Endothelial cell of umbilical vein (primary cell): ENCODE data around the gene DENND1A. TPM values are rescaled to one million over a fixed set of nuclear protein-coding genes. Genes with fewer than 3 reads are reported as not detected.

Source experiments
- BruUV-seq: library from RNA; stranded (reverse); fragments of 400-500 nt; replicated peaks from 2 replicates; lab custom pipeline; 2021; lab: Mats Ljungman, UMichigan
- CTCF ChIA-PET: fragments of 300-600, 350-600 bp; sonication (Branson Sonifier 250); formaldehyde crosslinking; loops from one replicate; lab custom pipeline; 2021; ENCODE audit warnings: antibody characterized with exemption, inconsistent platforms; lab: Charles Lee
- POLR2A ChIA-PET: fragments of 300-600, 350-600 bp; sonication (Branson Sonifier 250); formaldehyde crosslinking; loops from one replicate; lab custom pipeline; 2021; ENCODE audit warnings: antibody characterized with exemption, inconsistent platforms; lab: Charles Lee
- DNase-seq: peaks from one replicate; pipeline ENCODE4 v3.0.0-alpha.2; 2011; ENCODE audit warnings: low read depth, low spot score
- FAIRE-seq: peaks from 2 replicates; lab custom pipeline; 2011; peaks lifted over from hg19 to GRCh38; lab: Jason Lieb, UNC
- H2AFZ ChIP-seq: 2 replicates; pipeline ENCODE4 v1.6.0; 2012; ENCODE audit warnings: low read depth, low read length, control low read depth, inconsistent platforms
- H3K27ac ChIP-seq: 2 replicates; pipeline ENCODE4 v1.5.1; 2011; ENCODE audit warnings: low read depth, mild to moderate bottlenecking, control low read depth, low read length, moderate library complexity; ENCODE audit not compliant: insufficient read depth
- H3K27me3 ChIP-seq, 2 experiments: 2 replicates each; pipeline versions ENCODE4 v1.6.0 to v1.6.1; 2011; ENCODE audit warnings: low read length in 2 of 2, mixed read lengths in 1 of 2; ENCODE audit not compliant: control insufficient read depth in 2 of 2, insufficient read depth in 2 of 2
- H3K36me3 ChIP-seq, 2 experiments: 2 replicates in 1 of 2; 3 replicates in 1 of 2; pipeline ENCODE4 v1.5.1; 2011; ENCODE audit warnings: low read length in 2 of 2, mild to moderate bottlenecking in 1 of 2, moderate library complexity in 1 of 2; ENCODE audit not compliant: control insufficient read depth in 2 of 2, insufficient read depth in 2 of 2; ENCODE audit errors: extremely low read depth in 1 of 2
- H3K4me1 ChIP-seq: 3 replicates; pipeline ENCODE4 v1.5.1; 2011; ENCODE audit warnings: mild to moderate bottlenecking, low read length; ENCODE audit not compliant: control insufficient read depth, insufficient read depth; ENCODE audit errors: extremely low read depth
- H3K4me2 ChIP-seq: 2 replicates; pipeline ENCODE4 v1.6.1; 2011; ENCODE audit warnings: low read length, control low read depth, mixed read lengths; ENCODE audit not compliant: insufficient read depth
- H3K4me3 ChIP-seq, 3 experiments: fragments of 200-600 bp in 1 of 3; sonication (generic), shearing (Covaris generic) in 1 of 3; replicated peaks in 1 of 3; 2 replicates each; pipeline ENCODE4 v1.5.1; 2011 to 2016; ENCODE audit warnings: control low read depth in 3 of 3, low read length in 3 of 3, mild to moderate bottlenecking in 2 of 3, inconsistent platforms in 1 of 3, low read depth in 1 of 3, moderate library complexity in 1 of 3; ENCODE audit not compliant: insufficient read depth in 1 of 3
- H3K79me2 ChIP-seq: 2 replicates; pipeline ENCODE4 v1.6.0; 2012; ENCODE audit warnings: low read length, inconsistent platforms; ENCODE audit not compliant: control insufficient read depth, insufficient read depth
- H3K9ac ChIP-seq: replicated peaks from 2 replicates; pipeline ENCODE3; 2011; ENCODE audit warnings: low read length, control low read depth; ENCODE audit not compliant: insufficient read depth; ENCODE audit errors: extremely low read depth
- H3K9me1 ChIP-seq: replicated peaks from 3 replicates; pipeline ENCODE4 v1.6.0; 2011; ENCODE audit warnings: mild to moderate bottlenecking, low read length; ENCODE audit not compliant: control insufficient read depth, insufficient read depth; ENCODE audit errors: extremely low read depth
- H3K9me3 ChIP-seq: replicated peaks from 2 replicates; pipeline ENCODE4 v1.5.1; 2012; ENCODE audit warnings: low read length, inconsistent platforms; ENCODE audit not compliant: control insufficient read depth, insufficient read depth
- H4K20me1 ChIP-seq: replicated peaks from 2 replicates; pipeline ENCODE3; 2011; ENCODE audit warnings: mild to moderate bottlenecking, low read length; ENCODE audit not compliant: control insufficient read depth, insufficient read depth; ENCODE audit errors: extremely low read depth
- EZH2 ChIP-seq: IDR thresholded peaks from 2 replicates; pipeline ENCODE4 v1.6.1; 2012; ENCODE audit warnings: borderline replicate concordance, low read depth, mild to moderate bottlenecking, moderate library complexity, low read length, inconsistent platforms; ENCODE audit not compliant: severe bottlenecking
- GATA2 ChIP-seq: IDR thresholded peaks from 2 replicates; pipeline ENCODE4 v1.7.0; 2011; ENCODE audit warnings: low read depth, mild to moderate bottlenecking, moderate library complexity, mixed read lengths, low read length; ENCODE audit not compliant: insufficient read length, insufficient read depth
- JUN ChIP-seq: IDR thresholded peaks from 2 replicates; pipeline ENCODE4 v1.6.1; 2011; ENCODE audit warnings: borderline replicate concordance, low read depth; ENCODE audit not compliant: insufficient read length, insufficient read depth
- MYC ChIP-seq: IDR thresholded peaks from one replicate; pipeline ENCODE4 v1.6.1; 2011; ENCODE audit warnings: mild to moderate bottlenecking, low read depth, low read length
- POLR2A ChIP-seq: IDR thresholded peaks from 2 replicates; pipeline ENCODE4 v1.6.1; 2012; ENCODE audit warnings: low read depth, mild to moderate bottlenecking, control low read depth, low read length
- POLR2AphosphoS5 ChIP-seq: IDR thresholded peaks from 2 replicates; pipeline ENCODE4 v1.6.1; 2012; ENCODE audit warnings: low read depth, mild to moderate bottlenecking, control low read depth, low read length, moderate library complexity; ENCODE audit not compliant: insufficient read depth
- dilution Hi-C: fragments of 300-500 bp; cut with MboI; formaldehyde crosslinking; loops from one replicate; pipeline ENCODE4 v1.15.0; 2019; ENCODE audit warnings: low sequenced_read_pairs; ENCODE audit not compliant: extremely low pct_ligation_motif_present
- intact Hi-C: fragments of 100-400 bp; cut with micrococcal nuclease; formaldehyde crosslinking; loops from one replicate; pipeline ENCODE4 v1.10.0; 2022
- polyA plus RNA-seq, 4 experiments: library from polyadenylated mRNA; depleted of rRNA in 3 of 4; stranded (reverse) in 3 of 4; unstranded in 1 of 4; fragments of >200 nt; gene quantifications; 2 replicates each; pipeline versions ENCODE4 v1.2.1 to v1.2.3, GENCODE V29; 2011 to 2012; ENCODE audit warnings: missing spikeins in 1 of 4
- total RNA-seq: library from RNA; stranded (reverse); gene quantifications from 2 replicates; pipeline ENCODE4 v1.2.3, GENCODE V29; 2021
- TF ChIP-seq, protein P1 (sequence below): IDR thresholded peaks from 2 replicates; pipeline ENCODE4 v1.6.1; 2011; ENCODE audit not compliant: insufficient read depth, insufficient read length

DENND1A gene
- total and polyA plus RNA-seq, 2 donors (not counting 3 experiments of a cell fraction or from before 2014, with no cell fraction given): 18.5 to 24.5 TPM

DNA sequence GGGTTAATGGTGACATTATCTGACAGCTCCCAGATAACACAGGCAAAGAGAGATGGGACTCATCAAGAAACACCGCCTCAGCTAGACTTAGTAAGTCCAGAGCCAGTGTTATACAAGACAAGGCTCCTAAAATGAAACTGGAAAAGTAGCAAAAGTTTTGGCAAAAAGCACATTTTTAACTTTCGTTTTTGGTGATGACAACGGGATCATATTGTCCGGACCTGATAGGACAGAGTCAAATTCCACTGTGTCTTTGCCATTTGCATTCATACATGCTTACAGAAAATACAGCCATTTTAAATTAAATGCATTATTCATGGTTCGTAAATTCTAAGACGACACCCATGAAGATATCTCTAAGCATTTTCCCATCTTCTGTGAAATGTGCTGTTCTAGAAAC lies 421.9 kb downstream of the DENND1A start:
- dilution Hi-C loops: no loop called here
- BruUV-seq: no TSS peak
- H3K79me2 ChIP-seq: no peaks in the 10 kb centered on the region
- H3K9me3 ChIP-seq: no peaks in the 10 kb centered on the region
- no peaks in the 10 kb centered on the region for H3K4me1 ChIP-seq
- H3K4me2 ChIP-seq: no peak overlapping the region
- H3K27me3 ChIP-seq: no peaks in the 10 kb centered on the region
- no peak for DNase-seq
- no peak overlapping the region for H3K4me3 ChIP-seq
- H4K20me1 ChIP-seq: no peaks in the 10 kb centered on the region
- TF ChIP-seq JUN (no peak), GATA2 (no peak), MYC (no peak), EZH2 (no peak), POLR2A (no peak), POLR2AphosphoS5 (no peak)
- TF ChIP-seq, protein P1, sequence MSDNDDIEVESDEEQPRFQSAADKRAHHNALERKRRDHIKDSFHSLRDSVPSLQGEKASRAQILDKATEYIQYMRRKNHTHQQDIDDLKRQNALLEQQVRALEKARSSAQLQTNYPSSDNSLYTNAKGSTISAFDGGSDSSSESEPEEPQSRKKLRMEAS: no peak
- intact Hi-C loops: no loop called here
- H2AFZ ChIP-seq: no peak overlapping the region
- POLR2A ChIA-PET: no interaction called here
- no peak overlapping the region for H3K27ac ChIP-seq
- CTCF ChIA-PET: no interaction called here
- H3K36me3 ChIP-seq: no peaks in the 10 kb centered on the region
- H3K9me1 ChIP-seq: no peaks in the 10 kb centered on the region
- H3K9ac ChIP-seq: no peak overlapping the region
- FAIRE-seq: no peak

DNA sequence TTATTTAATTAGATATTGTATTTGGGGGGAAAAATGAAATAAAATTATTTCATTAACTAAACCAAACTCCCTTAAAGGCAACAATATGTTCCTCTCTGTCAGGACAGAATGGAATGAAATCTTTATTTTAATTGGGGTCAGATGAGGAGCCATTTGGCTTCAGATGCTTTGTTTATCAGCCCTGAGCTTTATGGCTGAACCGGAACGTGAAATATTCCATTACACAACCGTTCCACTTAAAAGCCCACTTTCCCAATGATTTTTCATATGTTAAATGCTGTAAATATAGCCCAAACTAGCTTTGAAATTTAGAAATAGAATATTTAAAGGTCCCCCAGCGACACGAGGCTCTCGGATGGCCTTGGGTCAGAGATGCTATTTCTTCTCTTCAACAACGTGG lies 424.4 kb downstream of the DENND1A start:
- no peak for FAIRE-seq
- ChIA-PET POLR2A (no interaction called here), CTCF (no interaction called here)
- Histone ChIP-seq H3K4me1 (no peaks in the 10 kb centered on the region), H3K79me2 (no peaks in the 10 kb centered on the region), H3K4me3 (no peak overlapping the region), H3K9me3 (no peaks in the 10 kb centered on the region), H4K20me1 (no peaks in the 10 kb centered on the region), H3K9me1 (no peaks in the 10 kb centered on the region), H3K9ac (no peak overlapping the region), H3K36me3 (no peaks in the 10 kb centered on the region), H3K27ac (no peak overlapping the region), H3K27me3 (no peaks in the 10 kb centered on the region), H2AFZ (no peak overlapping the region), H3K4me2 (no peak overlapping the region)
- dilution Hi-C loops (no loop called here), intact Hi-C loops (no loop called here)
- TF ChIP-seq MYC: no peak
- TF ChIP-seq, protein P1: no peak
- BruUV-seq: no TSS peak
- DNase-seq: no peak
